Stimulated activated CD8-positive, alpha-beta memory T cell treated with anti-CD3 and anti-CD28 coated beads, Interleukin-7, amount 100 ng/mL, for 4 hours (primary cell): ENCODE data around the gene WNK2.

ENCODE experiments used
- DNase-seq, 2 donors: peaks; one replicate each; pipeline ENCODE4 v3.0.0-alpha.2; 2020; ENCODE audit warnings: low read depth in 2 of 2

The WNK2 gene

DNA sequence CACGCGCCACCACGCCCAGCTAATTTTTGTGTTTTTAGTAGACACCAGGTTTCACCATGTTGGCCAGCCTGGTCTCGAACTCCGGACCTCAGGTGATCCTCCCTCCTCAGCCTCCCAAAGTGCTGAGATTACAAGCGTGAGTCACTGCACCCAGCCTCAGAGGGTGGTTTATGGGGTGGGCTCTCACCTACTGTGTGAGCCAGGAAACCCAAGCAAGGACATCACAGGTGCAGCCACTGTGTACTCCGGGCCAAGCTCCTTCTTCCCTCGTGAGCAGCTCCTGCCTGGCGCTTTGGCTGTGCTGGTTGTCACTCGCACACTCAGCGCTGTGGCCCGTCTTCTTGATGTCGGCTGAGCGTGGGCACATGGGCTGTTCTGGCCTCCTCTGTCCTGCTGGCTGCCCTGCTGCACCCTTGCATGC lies 70.1 kb downstream of the WNK2 start:
- no peak for DNase-seq

DNA sequence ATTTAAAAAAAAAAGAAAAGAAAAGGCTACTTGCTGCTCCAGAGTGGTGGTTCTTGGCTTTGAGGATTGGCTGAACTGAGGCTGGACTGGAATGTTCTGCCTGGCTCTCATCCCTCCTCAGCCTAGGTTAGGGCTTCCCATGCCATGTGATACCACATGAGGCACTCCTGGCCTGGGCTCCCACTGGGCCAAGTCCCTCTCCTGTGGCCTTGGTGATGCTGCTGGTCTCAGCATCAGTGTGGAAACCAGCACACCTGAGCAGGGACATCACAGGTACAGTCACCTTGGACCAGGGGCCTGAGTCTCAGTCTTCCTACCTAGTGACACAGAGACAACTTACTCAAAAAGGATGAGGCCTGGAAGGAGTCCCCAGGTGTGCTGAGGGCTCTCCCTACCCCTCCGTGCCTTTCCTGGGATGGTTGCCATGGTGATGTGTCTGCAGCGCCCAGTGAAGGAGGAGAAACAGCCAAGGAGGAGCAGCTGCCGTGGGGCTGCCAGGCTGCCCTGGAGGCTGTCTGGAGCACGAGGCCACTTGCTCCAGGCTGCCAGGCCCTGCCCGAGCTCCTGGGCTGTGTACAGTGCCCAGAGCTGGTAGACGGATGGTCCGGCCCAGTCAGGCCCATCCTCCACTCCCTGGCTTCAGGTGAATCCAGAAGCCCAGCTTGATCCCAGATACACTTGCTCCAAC lies 71.0 kb downstream of the WNK2 start:
- DNase-seq, result no peak

DNA sequence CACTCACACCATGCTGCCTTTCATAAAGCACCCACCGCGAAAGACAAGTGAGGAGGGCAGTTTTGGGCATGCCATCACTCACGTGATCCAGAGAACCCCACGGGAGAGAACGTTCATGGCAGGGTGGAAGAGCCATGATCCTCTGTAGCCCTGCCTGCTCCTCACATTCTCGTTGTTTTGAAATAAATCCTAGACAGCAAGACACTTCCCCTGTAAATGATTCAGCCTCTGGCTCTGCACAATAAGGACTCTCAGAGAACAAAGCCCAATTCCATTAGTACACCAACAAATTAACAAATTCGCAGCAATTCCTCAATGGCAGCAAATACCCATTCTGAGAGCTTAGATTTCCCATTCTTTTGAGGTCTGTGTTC lies 71.5 kb downstream of the WNK2 start:
- no peak for DNase-seq

DNA sequence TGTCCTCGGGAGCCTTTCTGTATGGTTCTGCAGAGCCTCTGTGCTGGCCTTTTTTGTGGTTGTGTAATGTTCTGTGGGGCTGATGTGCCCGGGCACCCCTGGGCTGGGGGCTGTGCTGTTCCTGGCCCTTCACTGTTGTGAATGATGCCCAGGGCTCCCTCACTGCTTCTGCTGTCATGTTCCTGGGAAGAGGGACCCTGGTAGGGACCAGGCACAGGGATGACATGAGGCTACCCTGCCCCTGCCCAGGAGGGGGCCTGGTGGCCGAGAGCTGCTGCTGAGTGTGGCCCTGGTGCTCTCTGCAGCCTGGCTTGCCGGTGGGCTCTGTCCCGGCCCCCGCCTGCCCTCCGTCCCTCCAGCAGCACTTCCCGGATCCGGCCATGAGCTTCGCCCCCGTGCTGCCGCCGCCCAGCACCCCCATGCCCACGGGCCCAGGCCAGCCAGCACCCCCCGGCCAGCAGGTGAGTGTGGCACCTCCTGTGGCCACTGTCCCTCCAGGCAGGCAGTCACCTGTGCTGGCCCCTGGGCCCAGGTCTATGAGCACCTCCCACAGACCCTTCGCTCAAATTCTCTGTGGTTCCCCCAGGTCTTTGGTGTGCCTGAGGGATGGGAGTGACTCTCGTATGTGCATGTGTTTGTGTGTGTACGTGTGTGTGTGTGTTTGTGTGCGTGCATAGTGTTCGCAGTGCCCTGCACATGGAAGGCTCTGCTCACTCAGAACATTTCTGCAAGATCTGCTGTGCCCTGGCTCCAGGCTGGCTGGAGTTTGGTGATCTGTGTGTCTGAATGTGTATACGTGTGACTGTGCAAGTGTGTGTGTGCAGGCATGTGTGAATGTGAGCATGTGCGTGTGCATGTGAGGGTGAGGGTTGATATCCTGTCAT lies 72.3 kb downstream of the WNK2 start:
- no peak for DNase-seq

DNA sequence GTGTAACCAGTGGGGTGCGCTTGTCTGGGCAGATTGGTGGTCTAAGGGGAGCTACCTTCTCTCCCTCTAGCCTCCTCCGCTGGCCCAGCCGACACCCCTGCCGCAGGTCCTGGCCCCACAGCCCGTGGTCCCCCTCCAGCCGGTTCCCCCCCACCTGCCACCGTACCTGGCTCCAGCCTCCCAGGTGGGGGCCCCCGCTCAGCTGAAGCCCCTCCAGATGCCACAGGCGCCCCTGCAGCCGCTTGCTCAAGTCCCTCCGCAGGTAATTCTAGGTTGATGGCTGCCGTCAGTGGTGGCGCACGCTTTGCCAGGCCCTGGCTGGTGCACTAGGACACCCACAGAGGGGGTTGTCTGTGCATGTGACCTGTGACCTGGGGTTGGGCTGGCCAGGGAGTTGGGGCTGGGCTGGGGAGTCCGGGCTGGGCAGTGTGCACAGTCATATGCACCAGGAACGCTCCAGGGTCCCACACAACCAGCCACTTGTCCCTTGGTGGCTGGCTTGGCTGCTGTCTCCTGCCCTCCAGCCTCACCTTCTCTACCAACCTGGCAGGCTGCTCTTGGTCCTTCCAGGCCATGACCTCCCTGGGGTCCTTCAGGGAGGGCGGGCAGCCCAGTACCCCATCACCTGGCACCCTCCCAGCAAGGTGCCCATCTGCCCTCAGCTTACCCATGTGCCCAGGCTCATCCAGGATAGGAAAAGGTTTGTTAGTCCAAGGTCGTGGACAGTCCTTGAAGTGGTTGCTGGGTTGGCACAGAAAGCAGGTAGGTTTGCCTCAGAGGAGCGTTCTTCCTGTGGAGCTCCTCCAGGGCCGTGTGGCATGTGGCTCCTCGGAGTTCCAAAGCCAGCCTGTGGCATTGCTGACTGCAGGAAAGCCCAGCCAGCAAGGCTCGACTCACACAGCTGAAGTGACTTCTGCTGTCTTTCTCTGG lies 73.2 kb downstream of the WNK2 start:
- DNase-seq, result no peak

DNA sequence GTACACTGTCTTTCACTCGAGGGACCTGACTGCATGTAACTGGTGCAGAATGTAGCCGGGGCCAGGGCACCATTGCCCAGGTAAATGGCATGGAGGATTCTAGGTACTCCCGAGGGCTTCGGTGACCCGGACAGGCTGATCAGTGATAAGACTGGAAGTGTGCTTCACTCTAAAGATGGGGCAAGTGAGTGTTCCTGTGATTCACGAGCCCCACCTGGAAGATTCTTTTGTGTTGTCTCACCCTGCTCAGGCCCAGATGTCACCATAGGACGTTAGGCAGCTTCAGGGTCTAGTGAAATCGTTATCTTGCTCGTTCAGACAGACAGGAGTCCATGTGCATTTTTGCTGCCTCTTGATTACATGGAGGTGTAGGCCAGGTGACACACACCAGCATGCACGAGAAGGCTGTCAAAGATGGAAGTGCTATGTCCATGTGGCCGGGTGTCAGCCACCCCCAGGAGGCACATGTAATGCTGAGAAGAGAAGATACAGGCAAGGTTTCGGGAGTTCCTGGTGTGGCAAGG lies 73.9 kb downstream of the WNK2 start:
- DNase-seq, result no peak

DNA sequence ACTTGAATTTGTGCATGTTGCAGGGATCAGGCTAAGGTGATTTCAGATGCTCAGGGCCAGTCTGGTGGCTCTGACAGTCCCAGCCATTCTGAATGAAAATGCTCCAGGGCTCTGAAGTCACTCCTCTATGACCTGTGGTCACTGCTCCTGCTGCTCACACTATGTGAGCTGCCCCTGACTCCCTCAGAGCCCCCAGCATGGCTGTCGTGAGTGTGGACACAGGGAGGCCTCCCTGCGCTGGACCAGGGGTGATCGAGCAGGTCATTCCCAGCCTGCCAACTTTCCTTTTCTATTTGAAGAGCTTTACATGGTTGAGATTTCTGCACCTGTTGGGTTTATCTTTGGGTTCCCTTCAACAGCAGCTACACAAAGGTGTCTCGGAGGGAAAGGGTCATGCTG lies 74.5 kb downstream of the WNK2 start:
- DNase-seq, result no peak

DNA sequence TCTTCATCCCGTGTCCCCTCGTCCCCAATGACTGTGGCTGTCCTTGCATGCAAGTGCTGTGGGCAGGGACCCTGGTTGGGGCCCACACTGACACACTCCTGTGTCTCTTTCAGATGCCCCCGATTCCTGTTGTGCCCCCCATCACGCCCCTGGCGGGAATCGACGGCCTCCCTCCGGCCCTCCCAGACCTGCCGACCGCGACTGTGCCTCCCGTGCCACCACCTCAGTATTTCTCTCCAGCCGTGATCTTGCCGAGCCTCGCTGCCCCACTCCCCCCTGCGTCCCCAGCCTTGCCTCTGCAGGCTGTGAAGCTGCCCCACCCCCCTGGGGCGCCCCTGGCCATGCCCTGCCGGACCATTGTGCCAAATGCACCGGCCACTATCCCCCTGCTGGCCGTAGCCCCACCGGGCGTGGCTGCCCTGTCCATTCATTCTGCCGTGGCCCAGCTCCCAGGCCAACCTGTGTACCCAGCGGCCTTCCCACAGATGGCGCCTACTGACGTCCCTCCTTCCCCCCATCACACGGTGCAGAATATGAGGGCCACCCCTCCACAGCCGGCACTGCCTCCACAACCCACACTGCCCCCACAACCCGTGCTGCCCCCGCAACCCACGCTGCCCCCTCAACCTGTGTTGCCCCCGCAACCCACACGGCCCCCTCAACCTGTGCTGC lies 75.0 kb downstream of the WNK2 start:
- no peak for DNase-seq

DNA sequence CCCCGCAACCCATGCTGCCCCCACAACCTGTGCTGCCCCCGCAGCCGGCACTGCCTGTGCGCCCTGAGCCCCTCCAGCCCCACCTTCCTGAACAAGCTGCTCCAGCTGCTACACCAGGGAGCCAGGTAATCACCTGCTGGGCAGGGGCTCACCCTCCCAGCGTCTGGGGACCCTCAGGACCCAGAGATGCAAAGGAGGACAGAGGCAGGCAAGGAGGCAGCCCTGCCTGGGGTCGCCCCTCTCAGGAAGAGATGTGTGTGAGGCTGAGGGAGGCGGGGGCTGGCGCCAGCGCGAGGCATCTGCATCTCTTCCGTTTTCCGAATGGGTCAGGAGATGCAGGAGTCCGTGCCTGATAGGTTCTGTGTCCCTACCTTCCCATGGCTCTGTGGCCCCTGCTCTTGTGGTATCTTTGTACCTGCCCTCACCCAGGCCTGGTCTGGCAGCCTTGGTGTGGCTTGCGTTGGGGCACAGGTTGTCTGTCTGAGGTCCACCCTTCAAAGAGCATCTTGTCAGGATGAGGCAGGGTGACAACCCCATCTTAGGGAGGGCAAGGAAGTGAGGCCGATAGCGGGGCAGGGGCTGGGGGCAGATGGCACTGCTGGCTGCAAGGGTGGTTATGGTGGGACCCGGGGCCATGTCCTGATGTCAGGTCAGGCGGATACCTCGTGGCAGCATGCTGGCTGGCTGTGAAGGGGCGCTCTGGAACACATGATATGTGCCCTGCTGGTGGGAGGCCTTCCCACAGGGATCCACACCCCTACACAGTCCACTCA lies 75.7 kb downstream of the WNK2 start:
- no peak for DNase-seq

DNA sequence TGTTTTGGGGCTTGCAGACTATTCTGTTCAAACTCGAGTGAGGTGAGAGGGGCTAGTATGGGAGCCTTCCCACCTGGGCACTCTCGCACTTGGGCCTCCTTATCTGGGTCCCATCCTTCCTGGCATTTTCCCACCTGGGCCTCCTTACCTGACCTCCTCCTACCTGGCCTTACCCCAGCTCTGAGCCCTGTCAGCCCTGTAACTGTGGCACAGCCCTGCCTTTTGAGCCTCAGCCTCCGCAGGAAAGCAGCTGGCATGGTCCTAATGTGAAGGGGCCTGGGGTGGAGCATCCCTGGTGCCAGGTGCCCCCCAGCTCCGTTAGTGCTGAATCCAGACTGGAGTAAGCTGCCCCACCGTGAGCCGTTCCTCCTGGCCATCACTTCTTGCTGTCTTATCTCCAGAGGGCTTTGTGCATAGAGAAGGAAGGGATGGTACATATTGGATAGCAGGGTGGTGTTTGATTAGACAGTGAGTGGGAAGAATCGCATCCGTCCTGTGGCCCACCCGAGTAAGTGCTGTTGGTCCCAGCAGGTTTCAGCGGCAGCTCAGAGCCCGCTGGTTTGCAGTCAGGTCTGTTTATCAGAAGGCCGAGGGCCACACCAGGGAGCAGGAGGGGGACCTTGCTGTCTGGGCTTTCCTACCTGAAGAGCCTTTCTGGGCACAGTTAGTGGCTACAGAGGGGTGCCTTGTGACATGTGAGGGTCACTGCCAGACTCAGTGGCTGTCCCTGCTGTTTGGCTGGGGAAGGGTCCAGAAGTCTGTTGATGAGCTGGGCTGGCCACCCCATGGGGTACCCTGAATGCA lies 76.5 kb downstream of the WNK2 start:
- DNase-seq, result no peak

DNA sequence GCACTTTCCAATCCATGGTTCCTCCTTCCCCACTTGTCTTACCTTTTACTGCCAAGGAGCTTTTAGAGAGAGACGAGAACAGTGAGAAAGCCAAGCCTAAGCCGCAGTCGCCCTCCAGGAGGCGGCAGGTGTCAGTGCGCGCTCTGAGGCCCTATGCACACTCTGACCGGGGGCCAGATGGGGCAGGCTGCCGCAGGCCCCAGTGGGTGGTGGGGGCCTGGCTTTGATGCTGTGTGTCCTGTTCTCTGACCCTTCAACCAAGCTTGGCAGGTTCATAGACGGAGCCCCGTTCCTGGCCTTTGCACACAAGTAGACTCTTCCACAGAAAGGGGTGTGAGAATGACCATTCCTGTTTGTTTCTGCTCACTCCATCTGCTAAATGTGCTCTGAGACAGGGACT lies 77.3 kb downstream of the WNK2 start:
- DNase-seq, result no peak

DNA sequence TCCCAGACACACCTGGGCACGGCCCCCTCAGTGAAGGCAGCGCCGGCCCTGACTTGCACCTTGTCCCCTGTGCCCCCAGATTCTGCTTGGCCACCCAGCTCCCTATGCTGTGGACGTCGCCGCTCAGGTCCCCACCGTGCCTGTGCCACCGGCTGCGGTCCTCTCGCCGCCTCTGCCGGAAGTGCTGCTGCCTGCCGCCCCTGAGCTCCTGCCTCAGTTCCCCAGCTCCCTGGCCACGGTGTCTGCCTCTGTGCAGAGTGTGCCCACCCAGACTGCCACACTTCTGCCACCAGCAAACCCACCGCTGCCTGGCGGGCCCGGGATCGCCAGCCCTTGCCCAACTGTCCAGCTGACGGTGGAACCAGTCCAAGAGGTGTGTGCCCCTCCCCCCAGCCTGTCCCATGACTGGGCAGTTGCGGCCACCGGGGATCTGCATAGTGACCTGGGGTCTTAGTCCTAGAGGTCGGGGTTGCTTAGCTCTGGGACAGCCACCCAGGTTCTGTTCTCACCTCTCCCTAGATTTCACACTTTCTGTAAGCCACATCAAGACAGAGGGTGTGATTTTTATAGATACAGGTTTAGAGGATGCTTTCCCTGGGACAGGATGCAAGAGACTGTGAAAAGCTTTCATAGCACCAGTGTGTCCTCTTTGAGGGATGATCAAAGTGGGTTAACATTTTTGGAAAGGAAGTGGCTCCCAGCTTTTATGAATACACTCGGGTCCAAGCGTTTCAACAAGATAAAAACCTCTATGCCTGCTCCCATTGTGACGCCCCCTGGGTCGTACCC lies 78.0 kb downstream of the WNK2 start:
- DNase-seq, result no peak

DNA sequence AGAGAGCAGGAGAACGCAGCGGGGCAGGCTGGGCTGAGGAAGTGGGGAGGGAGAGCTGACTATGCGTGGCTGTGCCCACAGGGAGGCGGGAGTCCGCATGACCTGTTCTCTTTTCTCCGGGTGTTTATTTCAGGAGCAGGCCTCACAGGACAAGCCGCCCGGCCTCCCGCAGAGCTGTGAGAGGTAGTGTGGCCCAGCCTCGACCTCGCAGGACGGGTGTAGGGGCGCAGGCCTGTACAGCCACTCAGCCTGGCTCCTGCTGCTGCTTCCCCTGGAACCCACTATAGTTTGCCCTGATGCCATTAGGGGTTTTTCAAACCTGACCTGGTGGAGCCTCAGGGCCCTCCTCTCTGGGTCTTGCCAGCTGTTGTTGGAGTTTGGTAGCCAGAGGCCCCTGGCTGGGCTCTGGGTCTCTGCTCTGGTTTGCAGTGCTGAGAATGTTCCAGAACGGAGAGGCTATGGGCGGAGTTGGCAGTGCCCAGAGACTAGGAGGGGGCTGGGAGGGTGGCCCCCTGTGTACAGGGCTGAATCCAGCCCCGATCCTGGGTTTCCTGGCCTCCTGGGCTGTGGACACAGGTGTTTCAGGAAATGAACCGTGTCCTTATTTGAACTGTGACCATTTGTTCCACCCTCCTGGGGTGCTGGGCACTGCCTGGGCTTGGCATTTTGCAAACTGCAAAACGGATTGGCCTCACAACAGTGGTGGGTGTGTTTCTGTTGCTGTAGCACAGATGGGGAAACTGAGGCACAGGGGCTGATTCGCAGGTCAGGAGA lies 78.8 kb downstream of the WNK2 start:
- no peak for DNase-seq

DNA sequence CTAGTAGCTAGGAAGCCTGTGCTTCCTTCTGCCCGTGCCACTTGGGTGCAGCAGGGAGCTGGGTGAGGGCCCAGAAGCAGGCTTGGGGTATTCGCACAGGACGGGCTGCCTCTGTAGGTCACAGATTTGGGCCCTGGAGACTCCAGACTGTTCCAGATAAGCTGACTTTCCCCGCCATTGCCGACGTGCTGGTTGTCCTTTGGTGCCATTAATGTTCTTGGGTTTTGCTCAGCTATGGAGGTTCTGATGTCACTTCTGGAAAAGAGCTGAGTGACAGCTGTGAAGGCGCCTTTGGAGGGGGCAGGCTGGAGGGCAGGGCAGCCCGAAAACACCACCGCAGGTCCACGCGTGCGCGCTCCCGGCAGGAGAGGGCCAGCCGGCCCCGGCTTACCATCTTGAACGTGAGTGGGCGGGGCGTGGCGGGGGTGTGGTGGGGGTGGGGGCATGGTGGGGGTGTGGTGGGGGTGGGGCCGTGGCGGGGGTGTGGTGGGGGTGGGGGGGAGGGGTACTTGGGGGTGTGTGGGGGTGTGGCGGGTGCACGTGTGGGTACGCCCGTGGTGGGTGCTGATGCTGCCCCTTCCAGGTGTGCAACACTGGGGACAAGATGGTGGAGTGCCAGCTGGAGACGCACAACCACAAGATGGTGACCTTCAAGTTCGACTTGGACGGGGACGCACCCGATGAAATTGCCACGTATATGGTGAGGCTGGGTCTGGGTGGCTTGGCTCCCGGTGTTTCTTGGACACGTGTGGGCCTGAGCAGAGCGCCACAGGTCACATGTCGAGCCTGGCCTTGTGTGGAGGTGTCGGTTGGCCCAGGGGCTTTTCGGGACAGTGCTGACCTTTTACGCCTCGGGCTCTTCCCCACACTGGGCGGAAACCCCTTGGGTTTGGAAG lies 79.6 kb downstream of the WNK2 start:
- DNase-seq, result no peak

DNA sequence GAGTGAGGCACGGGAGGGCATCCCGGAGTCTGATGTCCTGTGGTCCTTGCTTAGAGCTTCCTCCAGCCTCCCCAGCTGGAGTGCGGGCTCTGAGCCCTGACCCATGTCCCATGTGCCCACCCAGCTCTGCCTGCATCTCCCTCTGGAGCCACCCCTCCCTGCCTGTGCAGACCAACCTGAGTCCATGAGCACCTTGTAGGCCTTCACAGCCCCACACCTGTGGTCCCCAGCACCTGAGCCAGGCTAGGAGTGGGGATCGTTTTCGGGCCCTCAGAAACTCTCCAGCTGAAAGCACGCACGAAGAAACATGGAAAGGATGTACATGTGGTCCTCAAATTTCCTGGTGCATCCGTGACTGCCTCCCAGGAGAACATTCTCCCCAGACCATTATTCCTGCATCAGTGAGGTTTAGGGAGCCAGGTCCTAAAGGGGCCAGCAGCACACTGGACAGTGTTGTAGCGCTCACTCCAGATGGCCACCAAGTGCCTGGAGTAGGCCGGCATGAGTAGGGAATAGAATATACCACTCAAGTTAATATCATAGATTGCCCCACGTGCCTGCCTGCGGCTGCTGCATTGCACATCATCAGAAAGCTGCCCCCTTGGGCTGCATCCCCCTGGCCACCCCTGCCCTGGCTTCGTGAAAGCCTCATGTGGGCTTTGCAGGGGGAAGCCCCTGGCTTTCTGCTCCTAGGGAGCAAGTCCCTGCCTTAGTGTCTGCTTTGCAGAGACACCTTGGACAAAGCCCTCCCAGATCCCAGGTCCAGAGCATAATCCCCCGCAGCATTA lies 80.6 kb downstream of the WNK2 start:
- no peak for DNase-seq

DNA sequence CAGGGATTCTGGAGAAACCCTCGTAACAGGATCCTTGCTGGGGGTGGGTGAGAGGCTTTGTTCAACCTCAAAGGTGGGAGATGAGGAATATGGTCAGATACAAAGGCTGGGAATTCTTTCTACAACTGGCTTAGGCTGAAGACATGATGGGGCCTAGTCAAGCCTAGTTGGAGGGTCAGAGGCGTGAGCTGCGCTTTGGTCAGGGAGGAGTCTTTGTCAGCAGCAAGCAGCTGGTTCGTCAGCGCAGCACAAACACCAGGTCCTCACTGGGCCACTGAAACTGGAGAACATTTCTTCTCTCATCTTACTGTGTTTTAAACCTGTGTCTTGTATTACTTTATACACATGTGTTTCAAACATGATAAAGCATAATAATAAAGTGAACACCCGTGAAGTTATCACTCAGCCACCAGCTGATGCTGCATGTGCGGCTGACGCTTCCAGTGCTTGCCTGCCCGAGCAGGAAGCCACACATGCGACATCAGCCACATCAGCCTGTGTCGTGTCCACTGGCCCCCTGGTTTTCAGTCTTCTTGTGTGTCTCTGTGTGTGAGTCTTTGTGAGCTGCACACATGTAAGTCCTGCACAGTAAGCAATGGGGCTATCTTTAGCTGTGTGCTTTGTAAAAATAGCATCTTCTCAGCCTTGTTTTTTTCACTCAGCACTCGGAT lies 81.5 kb downstream of the WNK2 start:
- no peak for DNase-seq
